Measurements from ENCODE around the gene KRT15.

KRT15 gene

DNA sequence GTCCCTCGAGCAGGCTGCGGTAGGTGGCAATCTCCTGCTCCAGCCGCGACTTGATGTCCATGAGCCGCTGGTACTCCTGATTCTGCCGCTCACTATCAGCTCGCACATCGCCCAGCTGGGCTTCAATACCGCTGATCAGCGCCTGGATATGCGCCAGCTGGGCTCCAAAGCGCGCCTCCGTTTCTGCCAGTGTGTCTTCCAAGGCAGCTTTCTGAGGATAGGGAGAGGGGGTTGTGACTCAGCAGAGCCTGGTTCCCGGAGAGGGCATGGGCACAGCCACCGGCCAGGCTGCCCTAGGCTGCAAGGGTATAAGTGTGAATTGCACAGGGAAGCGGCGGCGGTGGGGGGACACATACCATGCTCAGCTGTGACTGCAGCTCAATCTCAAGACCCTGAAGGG lies 5.1 kb upstream of the KRT15 start:
- Histone ChIP-seq H3K9me3 (ENCODE audit: insufficient read depth, low read depth, low read length) (no peaks in the 10 kb centered on the region), H3K9ac (ENCODE audit: low read depth, low read length, poor library complexity, severe bottlenecking) (no peak overlapping the region), H4K20me1 (ENCODE audit: insufficient read depth, low read length, poor library complexity, severe bottlenecking) (no peaks in the 10 kb centered on the region), H3K4me1 (ENCODE audit: insufficient read depth, low read length, poor library complexity, severe bottlenecking) (no peaks in the 10 kb centered on the region), H3K9me2 (replicated peaks; ENCODE audit: low read depth, low read length) (no peaks in the 10 kb centered on the region), H3K4me3 (ENCODE audit: low read length, poor library complexity, severe bottlenecking) (no peak overlapping the region), H3K4me2 (ENCODE audit: low read depth, low read length, poor library complexity, severe bottlenecking) (no peak overlapping the region), H3K79me2 (ENCODE audit: insufficient read depth, low read length) (no peaks in the 10 kb centered on the region), H3F3A (ENCODE audit: low read depth) (no peaks in the 10 kb centered on the region), H3K27me3 (ENCODE audit: insufficient read depth, low read length, poor library complexity, severe bottlenecking) (no peaks in the 10 kb centered on the region), H2AFZ (ENCODE audit: low read length) (no peak overlapping the region), H3K36me3 (ENCODE audit: insufficient read depth, low read length) (no peaks in the 10 kb centered on the region)
- TF ChIP-seq EZH2phosphoT487 (IDR thresholded peaks at IDR 0.05; ENCODE audit: borderline replicate concordance), result no peak
- TF ChIP-seq, protein P1, sequence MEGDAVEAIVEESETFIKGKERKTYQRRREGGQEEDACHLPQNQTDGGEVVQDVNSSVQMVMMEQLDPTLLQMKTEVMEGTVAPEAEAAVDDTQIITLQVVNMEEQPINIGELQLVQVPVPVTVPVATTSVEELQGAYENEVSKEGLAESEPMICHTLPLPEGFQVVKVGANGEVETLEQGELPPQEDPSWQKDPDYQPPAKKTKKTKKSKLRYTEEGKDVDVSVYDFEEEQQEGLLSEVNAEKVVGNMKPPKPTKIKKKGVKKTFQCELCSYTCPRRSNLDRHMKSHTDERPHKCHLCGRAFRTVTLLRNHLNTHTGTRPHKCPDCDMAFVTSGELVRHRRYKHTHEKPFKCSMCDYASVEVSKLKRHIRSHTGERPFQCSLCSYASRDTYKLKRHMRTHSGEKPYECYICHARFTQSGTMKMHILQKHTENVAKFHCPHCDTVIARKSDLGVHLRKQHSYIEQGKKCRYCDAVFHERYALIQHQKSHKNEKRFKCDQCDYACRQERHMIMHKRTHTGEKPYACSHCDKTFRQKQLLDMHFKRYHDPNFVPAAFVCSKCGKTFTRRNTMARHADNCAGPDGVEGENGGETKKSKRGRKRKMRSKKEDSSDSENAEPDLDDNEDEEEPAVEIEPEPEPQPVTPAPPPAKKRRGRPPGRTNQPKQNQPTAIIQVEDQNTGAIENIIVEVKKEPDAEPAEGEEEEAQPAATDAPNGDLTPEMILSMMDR (conservative IDR thresholded peaks at IDR 0.05; ENCODE audit: low read length), result no peak

- no peaks in the 10 kb centered on the region for H3K4me1 ChIP-seq (ENCODE audit: insufficient read depth, low read length, poor library complexity, severe bottlenecking)
- H3K27me3 ChIP-seq (ENCODE audit: insufficient read depth, low read length, poor library complexity, severe bottlenecking), result no peaks in the 10 kb centered on the region
- no peaks in the 10 kb centered on the region for H4K20me1 ChIP-seq (ENCODE audit: insufficient read depth, low read length, poor library complexity, severe bottlenecking)
- H3K9ac ChIP-seq (ENCODE audit: low read depth, low read length, poor library complexity, severe bottlenecking), result no peak overlapping the region
- H3K9me3 ChIP-seq (ENCODE audit: insufficient read depth, low read depth, low read length), result no peaks in the 10 kb centered on the region
- H3K36me3 ChIP-seq (ENCODE audit: insufficient read depth, low read length), result no peaks in the 10 kb centered on the region
- no peak overlapping the region for H3K4me3 ChIP-seq (ENCODE audit: low read length, poor library complexity, severe bottlenecking)
- no peaks in the 10 kb centered on the region for H3F3A ChIP-seq (ENCODE audit: low read depth)
- H3K79me2 ChIP-seq (ENCODE audit: insufficient read depth, low read length), result no peaks in the 10 kb centered on the region
- H3K4me2 ChIP-seq (ENCODE audit: low read depth, low read length, poor library complexity, severe bottlenecking), result no peak overlapping the region
- TF ChIP-seq EZH2phosphoT487 (IDR thresholded peaks at IDR 0.05; ENCODE audit: borderline replicate concordance), result no peak
- no peak overlapping the region for H2AFZ ChIP-seq (ENCODE audit: low read length)
- no peaks in the 10 kb centered on the region for H3K9me2 ChIP-seq (replicated peaks; ENCODE audit: low read depth, low read length)
Measured at GRCh38 chr17:41523225-41523593, 4.5 kb upstream of the KRT15 start.

DNA sequence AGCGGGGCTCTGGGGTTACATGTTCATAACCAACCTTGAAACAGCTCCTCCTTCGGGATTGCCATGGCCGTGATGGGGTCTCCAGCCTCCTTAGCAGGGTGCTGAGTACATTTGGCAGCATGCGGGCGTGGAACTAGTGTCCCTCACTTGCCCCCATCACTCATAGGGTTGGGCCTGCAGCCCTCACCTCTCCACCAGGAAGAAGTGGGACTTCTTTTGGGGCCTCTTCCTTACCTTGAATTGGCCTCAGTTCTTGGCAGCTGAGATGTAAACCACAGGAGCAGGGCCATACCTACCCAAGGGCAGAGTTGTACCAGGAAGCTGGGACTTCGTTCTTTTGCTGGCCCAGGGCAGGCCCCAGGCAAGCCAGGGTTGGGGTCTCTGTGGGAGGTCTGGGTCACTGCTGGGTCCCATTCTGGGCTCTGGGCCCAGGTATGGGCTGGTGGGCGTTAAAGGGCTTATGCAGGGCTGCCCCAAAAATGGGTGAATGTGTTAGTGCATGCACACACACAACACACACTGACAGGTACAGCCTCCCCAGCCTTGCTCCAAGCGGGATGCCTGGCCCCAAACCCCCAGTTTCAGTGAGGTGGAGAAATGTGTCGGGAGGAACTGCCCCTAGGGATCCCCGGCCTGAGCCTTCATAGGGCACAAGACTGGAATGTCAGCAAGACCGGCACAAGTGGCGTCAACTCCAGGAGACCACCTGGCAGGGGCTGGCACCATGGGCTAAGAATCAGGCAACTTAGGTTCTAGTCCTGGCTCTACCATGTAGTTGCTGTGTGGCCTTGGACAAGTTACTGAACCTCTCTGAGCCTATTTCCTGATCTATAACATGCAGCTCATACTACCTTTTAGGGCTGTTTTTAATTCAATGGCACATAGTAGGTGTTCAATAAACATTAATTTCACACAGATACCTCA lies 3.9 kb upstream of the KRT15 start:
- no peaks in the 10 kb centered on the region for H3K27me3 ChIP-seq (ENCODE audit: insufficient read depth, low read length, poor library complexity, severe bottlenecking)
- no peaks in the 10 kb centered on the region for H3K9me3 ChIP-seq (ENCODE audit: insufficient read depth, low read depth, low read length)
- H3K36me3 ChIP-seq (ENCODE audit: insufficient read depth, low read length), result no peaks in the 10 kb centered on the region
- no peak overlapping the region for H2AFZ ChIP-seq (ENCODE audit: low read length)
- H3K79me2 ChIP-seq (ENCODE audit: insufficient read depth, low read length), result no peaks in the 10 kb centered on the region
- no peaks in the 10 kb centered on the region for H3F3A ChIP-seq (ENCODE audit: low read depth)
- no peak overlapping the region for H3K4me2 ChIP-seq (ENCODE audit: low read depth, low read length, poor library complexity, severe bottlenecking)
- TF ChIP-seq, protein P1 (conservative IDR thresholded peaks at IDR 0.05; ENCODE audit: low read length), result no peak
- TF ChIP-seq EZH2phosphoT487 (IDR thresholded peaks at IDR 0.05; ENCODE audit: borderline replicate concordance), result no peak
- H4K20me1 ChIP-seq (ENCODE audit: insufficient read depth, low read length, poor library complexity, severe bottlenecking), result no peaks in the 10 kb centered on the region
- no peak overlapping the region for H3K4me3 ChIP-seq (ENCODE audit: low read length, poor library complexity, severe bottlenecking)
- no peaks in the 10 kb centered on the region for H3K9me2 ChIP-seq (replicated peaks; ENCODE audit: low read depth, low read length)
- no peak overlapping the region for H3K9ac ChIP-seq (ENCODE audit: low read depth, low read length, poor library complexity, severe bottlenecking)
- no peaks in the 10 kb centered on the region for H3K4me1 ChIP-seq (ENCODE audit: insufficient read depth, low read length, poor library complexity, severe bottlenecking)

All from Loucy (cell line).